Vagina (tissue), 2 donors: ENCODE measurements around the gene SLC25A23. TPM values are rescaled to one million over a fixed set of nuclear protein-coding genes. Genes with fewer than 3 reads are reported as not detected.

Experiments used
- DNase-seq, 2 donors: peaks; one replicate each; pipeline ENCODE4 v3.0.0-alpha.2; 2017; ENCODE audit errors: extremely low spot score in 2 of 2
- H3K27ac ChIP-seq: fragments of 200-600 bp; sonication (generic); one replicate; pipeline ENCODE4 v1.5.1; 2019
- H3K27me3 ChIP-seq: fragments of 200-600 bp; sonication (generic); one replicate; pipeline ENCODE4 v1.5.1; 2019
- H3K36me3 ChIP-seq, 2 donors: fragments of 200-600 bp; sonication (generic); one replicate each; pipeline ENCODE4 v1.5.1; 2017 to 2019
- H3K4me1 ChIP-seq: fragments of 200-600 bp; sonication (generic); one replicate; pipeline ENCODE4 v1.5.1; 2019
- H3K4me3 ChIP-seq, 2 donors: fragments of 200-600 bp; sonication (generic); 1 replicate in 1 of 2; 2 replicates in 1 of 2; pipeline ENCODE4 v1.5.1; 2016 to 2019
- H3K9me3 ChIP-seq: fragments of 200-600 bp; sonication (generic); one replicate; pipeline ENCODE4 v1.5.1; 2019
- CTCF ChIP-seq, 3 experiments: fragments of 450-650 bp in 2 of 3; fragments of 200-600 bp in 1 of 3; sonication (generic) in 1 of 3; IDR thresholded peaks; one replicate each; pipeline ENCODE4 v1.5.1; 2017 to 2019; ENCODE audit warnings: antibody characterized with exemption in 3 of 3, mild to moderate bottlenecking in 2 of 3, moderate library complexity in 2 of 3
- POLR2A ChIP-seq, 2 donors: fragments of 450-650 bp; IDR thresholded peaks; one replicate each; pipeline ENCODE4 v1.6.1; 2017; ENCODE audit warnings: antibody characterized with exemption in 2 of 2, mild to moderate bottlenecking in 2 of 2, moderate library complexity in 2 of 2
- POLR2AphosphoS5 ChIP-seq, 2 donors: sonication (generic); formaldehyde crosslinking; IDR thresholded peaks; one replicate each; pipeline ENCODE4 v1.9.0; 2017; ENCODE audit warnings: antibody characterized with exemption in 2 of 2, mild to moderate bottlenecking in 2 of 2, low read depth in 1 of 2; ENCODE audit not compliant: insufficient read depth in 1 of 2
- intact Hi-C: fragments of 100-400 bp; cut with DNase I; formaldehyde crosslinking; loops from one replicate; pipeline ENCODE4 v1.15.1; 2023
- total RNA-seq: library from RNA; depleted of rRNA; stranded (reverse); fragments of >200 nt; gene quantifications from one replicate; pipeline ENCODE4 v1.2.3, GENCODE V29; 2016

The SLC25A23 gene
- total RNA-seq, 1 donor from 2014 or later = 27.5 TPM

- no peaks in the 10 kb centered on the region for H3K27me3 ChIP-seq
- H3K4me3 ChIP-seq = no peak overlapping the region
- DNase-seq = no peak
- H3K4me1 ChIP-seq = no peaks in the 10 kb centered on the region
- no peaks in the 10 kb centered on the region for H3K9me3 ChIP-seq
- H3K36me3 ChIP-seq = no peaks in the 10 kb centered on the region
- intact Hi-C loops = no loop called here
- no peak overlapping the region for H3K27ac ChIP-seq
- TF ChIP-seq CTCF (IDR thresholded peaks at IDR 0.05) = no peak
- no peak for TF ChIP-seq POLR2AphosphoS5 (IDR thresholded peaks at IDR 0.05; ENCODE audit: insufficient read depth in 1 of 2, low read depth in 1 of 2)
- TF ChIP-seq POLR2A (IDR thresholded peaks at IDR 0.05) = no peak
These were observed 24.6 kb upstream of the SLC25A23 start for GRCh38 chr19:6484230-6484629.

- H3K9me3 ChIP-seq = no peaks in the 10 kb centered on the region
- TF ChIP-seq POLR2AphosphoS5 (IDR thresholded peaks at IDR 0.05; ENCODE audit: insufficient read depth in 1 of 2, low read depth in 1 of 2) (no peak), CTCF (IDR thresholded peaks at IDR 0.05) (no peak), POLR2A (IDR thresholded peaks at IDR 0.05) (no peak)
- no peaks in the 10 kb centered on the region for H3K4me1 ChIP-seq
- no peak overlapping the region for H3K4me3 ChIP-seq
- intact Hi-C loops = no loop called here
- no peaks in the 10 kb centered on the region for H3K36me3 ChIP-seq
- no peak overlapping the region for H3K27ac ChIP-seq
- DNase-seq = no peak
- H3K27me3 ChIP-seq = no peaks in the 10 kb centered on the region
These were observed 23.6 kb upstream of the SLC25A23 start for GRCh38 chr19:6483235-6483634.

DNA sequence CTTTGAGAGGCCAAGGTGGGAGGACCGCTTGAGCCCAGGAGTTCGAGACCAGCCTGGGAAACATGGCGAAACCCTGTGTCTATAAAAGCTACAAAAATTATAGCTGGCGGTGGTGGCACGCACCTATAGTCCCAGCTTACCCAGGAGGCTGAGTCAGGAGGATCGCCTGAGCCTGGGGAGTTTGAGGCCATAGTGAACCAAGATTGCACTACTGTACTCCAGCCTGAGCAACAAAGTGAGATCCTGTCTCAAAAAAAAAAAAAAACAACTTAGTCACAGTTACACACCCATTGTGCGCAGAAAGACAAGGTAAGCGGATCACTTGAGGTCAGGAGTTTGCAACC lies 22.7 kb upstream of the SLC25A23 start:
- Histone ChIP-seq H3K4me3 (peak overlapping the region in 1 of 2 donors; percentile 30), H3K9me3 (no peaks in the 10 kb centered on the region), H3K4me1 (no peaks in the 10 kb centered on the region), H3K27ac (peak overlapping the region; percentile 2), H3K36me3 (no peaks in the 10 kb centered on the region), H3K27me3 (no peaks in the 10 kb centered on the region)
- DNase-seq = no peak
- TF ChIP-seq POLR2AphosphoS5 (IDR thresholded peaks at IDR 0.05; ENCODE audit: insufficient read depth in 1 of 2, low read depth in 1 of 2) = no peak
- TF ChIP-seq POLR2A (IDR thresholded peaks at IDR 0.05) = no peak
- TF ChIP-seq CTCF (IDR thresholded peaks at IDR 0.05) = no peak
- intact Hi-C loops = no loop called here

DNA sequence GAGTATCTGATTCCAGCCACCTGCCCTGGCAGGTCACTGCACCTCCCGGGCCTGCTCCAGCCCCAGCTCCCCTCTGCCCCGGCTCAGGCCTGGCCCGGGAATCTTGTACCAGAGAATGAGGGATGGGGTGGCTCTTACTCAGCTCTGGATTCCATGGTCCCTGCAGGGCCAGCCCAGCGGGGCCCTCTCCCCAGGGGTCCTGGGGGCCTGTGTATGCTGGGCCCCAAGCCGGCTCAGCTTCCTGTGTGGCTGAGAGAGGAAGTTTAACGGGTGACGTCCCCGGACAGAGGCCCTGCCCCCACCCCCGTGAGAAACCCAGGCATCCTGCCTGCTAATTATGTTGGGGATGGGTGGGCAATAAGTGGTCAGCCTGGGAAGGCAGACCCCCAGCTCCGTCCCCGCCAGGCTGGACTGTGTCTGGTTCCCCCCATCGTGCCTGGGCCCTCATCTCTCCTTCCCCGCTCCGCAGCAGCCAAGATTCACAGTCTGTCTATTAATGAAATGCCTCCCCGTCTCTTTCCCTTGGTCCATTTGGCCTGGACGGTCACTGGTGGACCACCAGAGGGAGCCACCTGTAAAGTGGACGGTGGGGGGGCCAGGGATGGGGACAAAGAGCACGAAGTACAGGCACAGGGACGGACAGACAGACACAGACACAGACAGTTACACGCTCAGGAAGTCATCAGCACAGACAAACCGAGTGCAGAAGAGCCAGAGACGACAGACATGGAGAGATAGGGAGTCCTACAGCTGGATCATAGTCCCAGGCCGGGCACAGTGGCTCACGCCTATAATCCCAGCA lies 22.1 kb upstream of the SLC25A23 start, which contains the start of gene DENND1C:
TSS of gene DENND1C (minus strand) at position 247 of the 802 bp plus-strand sequence. CDS start at position 155, 92 bp downstream.
- H3K27ac ChIP-seq = peak within 1 kb of the TSS; percentile 2
- TF ChIP-seq CTCF (IDR thresholded peaks at IDR 0.05) (no peak), POLR2A (IDR thresholded peaks at IDR 0.05) (no peak), POLR2AphosphoS5 (IDR thresholded peaks at IDR 0.05; ENCODE audit: insufficient read depth in 1 of 2, low read depth in 1 of 2) (no peak)
- intact Hi-C loops = no loop called here
- peaks cover 4% of the 10 kb centered on the region for H3K27me3 ChIP-seq
- no peak for DNase-seq
- H3K36me3 ChIP-seq = no peaks in the 10 kb centered on the region
- H3K9me3 ChIP-seq = no peaks in the 10 kb centered on the region
- H3K4me3 ChIP-seq = peak within 1 kb of the TSS; percentile 23 to 30
- H3K4me1 ChIP-seq = peaks cover 5% of the 10 kb centered on the region

- TF ChIP-seq POLR2A (IDR thresholded peaks at IDR 0.05) (no peak), CTCF (IDR thresholded peaks at IDR 0.05) (no peak), POLR2AphosphoS5 (IDR thresholded peaks at IDR 0.05; ENCODE audit: insufficient read depth in 1 of 2, low read depth in 1 of 2) (no peak)
- Histone ChIP-seq H3K4me3 (peak overlapping the region; percentile 23 to 30), H3K36me3 (no peaks in the 10 kb centered on the region), H3K27ac (no peak overlapping the region), H3K4me1 (peaks cover 12% of the 10 kb centered on the region), H3K27me3 (peaks cover 4% of the 10 kb centered on the region), H3K9me3 (no peaks in the 10 kb centered on the region)
- intact Hi-C loops = no loop called here
- no peak for DNase-seq
These were observed 21.3 kb upstream of the SLC25A23 start for GRCh38 chr19:6480848-6481415.
